Neutrophil (primary cell): ENCODE results near the gene LENG8.
"Not testable (repeated sequence)": the region's sequence is repeated elsewhere in the genome, so short reads cannot be mapped to it uniquely, and the experiment has no call there.

Experiments used
- H3K27ac ChIP-seq: fragments of 200-600 bp; sonication (generic); 2 replicates; pipeline ENCODE4 v1.5.1; 2016; ENCODE audit warnings: mild to moderate bottlenecking, moderate library complexity
- H3K27me3 ChIP-seq: fragments of 200-600 bp; sonication (generic); 2 replicates; pipeline ENCODE4 v1.6.0; 2016; ENCODE audit warnings: mild to moderate bottlenecking
- H3K36me3 ChIP-seq: fragments of 200-600 bp; sonication (generic); 2 replicates; pipeline ENCODE4 v1.5.1; 2017
- H3K4me1 ChIP-seq, 2 experiments: fragments of 200-600 bp in 1 of 2; sonication (generic) in 1 of 2; 1 replicate in 1 of 2; 2 replicates in 1 of 2; pipeline versions ENCODE4 v1.5.1 to v1.6.1; 2013 to 2016; ENCODE audit warnings: low read depth in 1 of 2, low read length in 1 of 2, mild to moderate bottlenecking in 1 of 2, moderate library complexity in 1 of 2; ENCODE audit not compliant: control insufficient read depth in 1 of 2, insufficient read depth in 1 of 2
- H3K4me3 ChIP-seq, 2 experiments: fragments of 200-600 bp in 1 of 2; sonication (generic) in 1 of 2; 1 replicate in 1 of 2; 2 replicates in 1 of 2; pipeline ENCODE4 v1.5.1; 2013 to 2016; ENCODE audit warnings: low read depth in 1 of 2, low read length in 1 of 2, mild to moderate bottlenecking in 1 of 2, moderate library complexity in 1 of 2
- H3K9me3 ChIP-seq: fragments of 200-600 bp; sonication (generic); 2 replicates; pipeline ENCODE4 v1.5.1; 2016
- TF ChIP-seq, protein P1 (sequence below): fragments of 200-600 bp; sonication (generic); IDR thresholded peaks from 2 replicates; pipeline ENCODE4 v1.5.1; 2016; ENCODE audit warnings: antibody characterized with exemption

LENG8 gene

DNA sequence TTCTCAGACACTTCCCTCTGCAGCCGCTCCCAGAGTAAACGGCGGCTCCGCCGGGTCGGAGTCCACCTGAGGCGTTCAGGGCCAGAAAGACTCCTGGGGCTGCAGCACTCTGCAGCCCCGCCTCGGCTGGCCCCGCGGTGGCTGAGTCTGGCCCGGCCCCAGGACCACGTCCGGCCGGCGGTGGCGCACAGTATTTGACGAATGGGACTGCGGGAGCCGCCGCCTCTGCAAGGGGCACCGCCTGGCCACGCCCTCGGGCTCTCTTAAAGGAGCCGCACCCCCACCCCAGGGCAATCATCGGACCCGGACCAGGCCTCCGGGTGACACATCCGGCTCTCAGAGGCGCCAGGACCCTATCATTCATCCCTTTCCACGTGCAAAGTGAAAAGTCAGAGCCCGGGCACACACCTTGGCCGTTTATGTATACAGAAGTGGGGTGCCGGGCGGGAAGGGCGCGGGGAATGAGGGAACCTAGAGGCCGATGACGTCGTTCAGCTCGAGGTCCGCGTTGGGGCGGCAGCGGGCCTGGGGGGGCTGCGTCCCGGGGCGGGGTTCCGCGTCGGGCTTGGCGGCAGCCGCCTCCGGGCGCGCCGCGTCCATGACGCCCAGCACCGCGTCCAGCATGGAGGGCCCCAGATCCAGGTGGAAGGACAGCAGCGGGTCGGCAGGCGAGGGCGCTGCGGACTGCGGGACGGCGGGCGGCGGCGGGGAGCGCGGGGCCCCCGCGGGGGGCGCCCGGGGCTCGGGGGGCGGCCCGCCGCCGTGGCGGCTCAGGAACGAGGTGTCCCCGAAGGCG, 15.8 kb downstream of the LENG8 start:
- peak overlapping the region; percentile 66 for H3K27ac ChIP-seq

DNA sequence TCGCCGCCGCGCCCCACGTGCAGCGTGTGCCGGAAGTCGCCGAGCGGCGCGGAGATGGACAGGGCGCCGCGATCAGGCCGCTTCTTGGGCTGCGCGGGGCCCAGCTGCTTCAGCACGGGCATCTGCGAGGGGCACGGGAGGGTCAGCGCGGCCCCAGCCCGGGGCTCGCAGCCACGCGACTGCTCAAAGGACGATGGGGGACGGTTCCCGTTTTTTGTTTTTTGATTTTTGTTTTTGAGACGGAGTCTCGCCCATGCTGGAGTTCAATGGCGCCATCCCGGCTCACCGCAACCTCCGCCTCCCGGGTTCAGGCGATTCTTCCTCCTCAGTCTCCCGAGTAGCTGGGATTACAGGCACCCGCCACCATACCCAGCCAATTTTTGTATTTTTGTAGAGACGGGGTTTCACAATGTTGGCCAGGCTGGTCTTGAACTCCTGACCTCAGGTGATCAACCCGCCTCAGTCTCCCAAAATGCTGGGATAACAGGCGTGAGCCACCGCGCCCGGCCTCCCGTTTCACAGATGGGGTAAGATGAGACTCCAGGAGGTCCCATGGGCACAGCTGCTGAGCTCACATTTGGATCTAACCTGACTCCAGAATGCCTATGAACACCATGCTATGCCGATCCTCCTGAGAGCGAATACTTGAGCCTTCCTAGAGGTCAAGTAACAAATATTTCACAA, 16.6 kb downstream of the LENG8 start:
- TF ChIP-seq, protein P1, sequence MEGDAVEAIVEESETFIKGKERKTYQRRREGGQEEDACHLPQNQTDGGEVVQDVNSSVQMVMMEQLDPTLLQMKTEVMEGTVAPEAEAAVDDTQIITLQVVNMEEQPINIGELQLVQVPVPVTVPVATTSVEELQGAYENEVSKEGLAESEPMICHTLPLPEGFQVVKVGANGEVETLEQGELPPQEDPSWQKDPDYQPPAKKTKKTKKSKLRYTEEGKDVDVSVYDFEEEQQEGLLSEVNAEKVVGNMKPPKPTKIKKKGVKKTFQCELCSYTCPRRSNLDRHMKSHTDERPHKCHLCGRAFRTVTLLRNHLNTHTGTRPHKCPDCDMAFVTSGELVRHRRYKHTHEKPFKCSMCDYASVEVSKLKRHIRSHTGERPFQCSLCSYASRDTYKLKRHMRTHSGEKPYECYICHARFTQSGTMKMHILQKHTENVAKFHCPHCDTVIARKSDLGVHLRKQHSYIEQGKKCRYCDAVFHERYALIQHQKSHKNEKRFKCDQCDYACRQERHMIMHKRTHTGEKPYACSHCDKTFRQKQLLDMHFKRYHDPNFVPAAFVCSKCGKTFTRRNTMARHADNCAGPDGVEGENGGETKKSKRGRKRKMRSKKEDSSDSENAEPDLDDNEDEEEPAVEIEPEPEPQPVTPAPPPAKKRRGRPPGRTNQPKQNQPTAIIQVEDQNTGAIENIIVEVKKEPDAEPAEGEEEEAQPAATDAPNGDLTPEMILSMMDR, result no peak
- Histone ChIP-seq H3K27ac (no peak overlapping the region), H3K4me3 (peak overlapping the region in 1 of 2 experiments; percentile 66)

More for the DNA sequence above, 15.8 kb downstream of the LENG8 start:
- Histone ChIP-seq H3K36me3 (peaks cover 28% of the 10 kb centered on the region), H3K4me3 (peak overlapping the region; percentile 66 to 72), H3K27me3 (peaks cover 72% of the 10 kb centered on the region), H3K9me3 (no peaks in the 10 kb centered on the region), H3K4me1 (peaks cover 28 to 32% of the 10 kb centered on the region in 2 experiments)
- TF ChIP-seq, protein P1, result no peak

GRCh38 chr19:54466110-54466480, 17.1 kb downstream of the LENG8 start:
- not testable (repeated sequence) for H3K9me3 ChIP-seq, H3K4me3 ChIP-seq, H3K27ac ChIP-seq
- peaks cover 84% of the 10 kb centered on the region for H3K27me3 ChIP-seq
- peaks cover 28 to 32% of the 10 kb centered on the region in 2 experiments for H3K4me1 ChIP-seq
- peaks cover 15% of the 10 kb centered on the region for H3K36me3 ChIP-seq

More for the DNA sequence above, 16.6 kb downstream of the LENG8 start:
- H3K4me1 ChIP-seq, result peaks cover 28 to 32% of the 10 kb centered on the region in 2 experiments
- H3K27me3 ChIP-seq, result peaks cover 79% of the 10 kb centered on the region
- peaks cover 20% of the 10 kb centered on the region for H3K36me3 ChIP-seq
- no peaks in the 10 kb centered on the region for H3K9me3 ChIP-seq

DNA sequence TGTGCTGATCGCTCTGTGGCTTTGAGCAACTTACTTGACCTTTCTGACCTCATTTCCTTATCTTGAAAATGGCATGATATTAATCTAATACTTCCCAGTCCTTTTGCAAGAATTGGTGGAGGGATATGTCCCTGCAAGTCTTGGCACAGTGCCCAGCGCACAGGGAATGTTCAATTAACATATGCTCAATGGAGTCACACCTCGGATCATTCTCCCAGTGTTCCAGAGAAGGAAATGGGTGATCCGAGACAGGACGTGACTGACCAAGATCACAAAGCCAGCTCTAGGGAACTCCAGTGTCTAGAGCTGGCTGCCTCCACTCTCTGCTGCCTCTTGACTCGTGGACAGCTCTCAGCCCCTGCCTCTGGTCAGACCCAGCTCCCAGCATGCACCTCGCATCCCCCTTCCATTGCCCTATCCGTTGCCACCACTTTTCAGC, 20.5 kb downstream of the LENG8 start:
- Histone ChIP-seq H3K4me1 (peaks cover 3 to 5% of the 10 kb centered on the region in 2 experiments), H3K27me3 (peaks cover 96% of the 10 kb centered on the region), H3K9me3 (no peaks in the 10 kb centered on the region), H3K4me3 (no peak overlapping the region), H3K36me3 (no peaks in the 10 kb centered on the region), H3K27ac (no peak overlapping the region)
- TF ChIP-seq, protein P1, result no peak

DNA sequence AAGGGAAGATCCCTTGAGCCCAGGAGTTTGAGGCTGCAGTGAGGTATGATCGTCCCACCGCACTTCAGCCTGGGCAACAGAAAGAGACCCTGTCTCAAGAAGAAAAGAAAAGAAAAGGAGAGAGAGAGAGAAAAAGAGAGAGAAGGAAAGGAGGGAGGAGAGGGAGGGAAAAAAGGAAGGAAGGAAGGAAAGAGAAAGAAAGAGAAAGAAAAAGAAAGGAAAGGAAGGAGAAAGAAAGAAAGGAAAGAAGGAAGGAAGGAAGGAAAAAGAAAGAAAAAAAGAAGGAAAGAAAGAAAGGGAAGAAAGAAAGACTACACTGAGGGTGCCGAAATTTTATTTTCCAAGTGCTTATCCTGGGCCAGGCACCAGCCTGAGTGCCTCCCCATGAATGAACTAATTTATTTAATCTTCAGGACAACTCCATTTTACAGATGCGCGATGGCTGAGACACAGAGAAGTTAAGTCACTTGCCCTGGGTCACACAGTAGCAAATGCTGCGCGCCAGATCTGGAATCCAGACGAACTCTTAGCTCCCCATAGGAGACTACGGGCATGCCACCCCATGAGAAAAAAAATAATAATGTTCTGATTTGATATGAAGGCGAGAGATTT, 21.4 kb downstream of the LENG8 start:
- H3K9me3 ChIP-seq, result no peaks in the 10 kb centered on the region
- no peak overlapping the region for H3K4me3 ChIP-seq
- H3K4me1 ChIP-seq, result no peaks in the 10 kb centered on the region
- H3K27me3 ChIP-seq, result peaks cover 96% of the 10 kb centered on the region
- H3K36me3 ChIP-seq, result no peaks in the 10 kb centered on the region
- H3K27ac ChIP-seq, result no peak overlapping the region
- TF ChIP-seq, protein P1, result no peak
